GM12891 (cell line): ENCODE measurements around the gene RBM20.
A peak's percentile ranks its signal among the peaks of the same experiment; 100 is the strongest.

ENCODE experiments used
- DNase-seq: peaks from one replicate; pipeline ENCODE4 v3.0.0; 2011; ENCODE audit warnings: low spot score; ENCODE audit not compliant: insufficient read length
- FAIRE-seq: peaks from 2 replicates; lab custom pipeline; 2011; peaks lifted over from hg19 to GRCh38; lab: Jason Lieb, UNC
- PAX5 ChIP-seq: IDR thresholded peaks from 2 replicates; pipeline ENCODE4 v1.6.1; 2011; ENCODE audit warnings: low read length, moderate library complexity, mild to moderate bottlenecking; ENCODE audit not compliant: insufficient read depth, severe bottlenecking
- POLR2A ChIP-seq: IDR thresholded peaks from 2 replicates; pipeline ENCODE4 v1.6.1; 2011; ENCODE audit warnings: low read depth, low read length, control low read depth
- POLR2AphosphoS5 ChIP-seq: IDR thresholded peaks from 2 replicates; pipeline ENCODE4 v1.6.1; 2011; ENCODE audit warnings: low read depth, low read length, control low read depth
- POU2F2 ChIP-seq: IDR thresholded peaks from 2 replicates; pipeline ENCODE4 v1.6.1; 2011; ENCODE audit warnings: low read depth, mild to moderate bottlenecking, control low read depth, low read length, moderate library complexity
- SPI1 ChIP-seq: IDR thresholded peaks from 2 replicates; pipeline ENCODE4 v1.6.1; 2011; ENCODE audit warnings: low read depth, low read length, control low read depth
- TAF1 ChIP-seq: IDR thresholded peaks from 2 replicates; pipeline ENCODE4 v1.6.1; 2011; ENCODE audit warnings: low read depth, low read length, control low read depth

RBM20 gene

DNA sequence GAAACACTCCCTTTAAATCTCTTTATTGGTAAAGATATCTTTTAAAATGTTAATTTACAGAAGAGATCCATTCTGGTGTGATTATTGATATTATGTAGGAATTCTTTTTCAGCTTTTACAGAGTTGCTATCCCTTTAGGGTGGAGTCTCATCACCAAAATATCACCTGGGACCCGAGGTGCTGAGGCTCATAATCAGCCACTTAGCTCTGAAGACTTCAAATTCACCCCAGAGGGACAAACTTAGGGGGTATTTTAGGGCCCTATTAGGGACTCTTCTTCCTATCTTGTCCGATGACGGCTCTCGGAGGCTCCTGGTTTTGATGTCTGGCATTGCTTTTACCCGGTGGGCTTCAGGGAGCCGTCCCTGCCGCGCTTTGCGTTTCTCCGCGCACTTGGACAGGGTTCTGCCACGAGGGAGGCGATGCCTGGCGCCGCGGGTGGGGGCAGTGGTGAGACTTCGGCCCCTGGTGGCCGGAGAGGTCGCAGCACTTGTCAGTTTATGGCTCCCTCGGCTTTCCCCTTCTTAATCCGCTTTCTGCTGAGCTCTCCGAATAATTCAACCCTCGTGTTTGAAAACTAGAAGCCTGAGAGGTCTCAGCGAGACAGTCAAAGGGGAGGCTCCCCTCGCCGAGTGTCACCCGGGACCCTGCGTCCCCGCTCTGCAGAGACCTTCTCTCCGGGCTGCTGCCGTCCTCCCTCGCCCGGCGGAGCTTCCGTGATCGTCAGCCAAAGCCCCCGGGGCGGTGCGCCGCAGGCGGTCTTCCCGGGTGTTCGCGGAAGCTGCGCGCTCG, 27.8 kb downstream of the RBM20 start:
- peak; percentile 97 for FAIRE-seq
- peak; percentile 76 for DNase-seq
- TF ChIP-seq POLR2AphosphoS5 = no peak
- no peak for TF ChIP-seq SPI1
- no peak for TF ChIP-seq PAX5
- TF ChIP-seq POU2F2 = no peak
- no peak for TF ChIP-seq TAF1

DNA sequence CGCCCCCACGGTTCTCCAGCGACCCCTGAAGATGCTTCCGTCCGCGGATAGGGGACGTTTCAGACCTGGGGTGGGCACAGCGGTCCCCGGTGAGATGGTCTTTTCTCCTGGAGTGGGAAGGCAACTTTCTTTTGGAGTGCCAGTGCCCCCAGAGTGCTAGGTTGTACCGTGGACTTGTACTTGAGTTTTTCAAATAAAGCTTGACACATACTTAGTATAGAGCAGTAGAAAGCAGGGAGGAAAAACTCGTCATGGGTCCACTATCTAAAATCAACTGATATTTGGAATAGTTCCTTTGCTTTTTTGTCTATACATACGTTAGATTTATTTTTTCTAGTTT, 28.4 kb downstream of the RBM20 start:
- DNase-seq = no peak
- FAIRE-seq = no peak
- TF ChIP-seq TAF1 = no peak
- no peak for TF ChIP-seq PAX5
- TF ChIP-seq POLR2AphosphoS5 = no peak
- TF ChIP-seq POU2F2 = no peak
- no peak for TF ChIP-seq SPI1

DNA sequence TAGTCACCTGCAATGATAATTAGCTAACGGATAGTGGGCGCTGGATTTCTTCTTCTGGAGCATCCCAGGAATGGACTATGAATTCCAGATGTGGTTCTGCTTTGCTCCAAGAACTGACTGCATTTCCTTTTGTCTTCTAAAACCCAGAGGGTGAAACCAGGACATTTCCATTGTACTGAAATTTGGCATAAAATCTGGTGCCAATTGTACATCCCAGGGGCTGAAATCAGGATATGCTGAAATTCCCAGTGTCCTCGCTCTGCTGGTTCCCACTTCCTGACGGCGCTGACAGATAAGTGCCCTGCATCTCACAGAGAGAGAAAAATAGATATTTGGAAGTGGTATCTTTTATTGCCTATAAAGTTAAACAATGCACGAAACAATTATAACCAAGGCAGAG, 31.9 kb downstream of the RBM20 start:
- TF ChIP-seq TAF1 (no peak), POLR2AphosphoS5 (no peak), SPI1 (no peak), POU2F2 (no peak), PAX5 (no peak), POLR2A (no peak)
- FAIRE-seq = no peak

DNA sequence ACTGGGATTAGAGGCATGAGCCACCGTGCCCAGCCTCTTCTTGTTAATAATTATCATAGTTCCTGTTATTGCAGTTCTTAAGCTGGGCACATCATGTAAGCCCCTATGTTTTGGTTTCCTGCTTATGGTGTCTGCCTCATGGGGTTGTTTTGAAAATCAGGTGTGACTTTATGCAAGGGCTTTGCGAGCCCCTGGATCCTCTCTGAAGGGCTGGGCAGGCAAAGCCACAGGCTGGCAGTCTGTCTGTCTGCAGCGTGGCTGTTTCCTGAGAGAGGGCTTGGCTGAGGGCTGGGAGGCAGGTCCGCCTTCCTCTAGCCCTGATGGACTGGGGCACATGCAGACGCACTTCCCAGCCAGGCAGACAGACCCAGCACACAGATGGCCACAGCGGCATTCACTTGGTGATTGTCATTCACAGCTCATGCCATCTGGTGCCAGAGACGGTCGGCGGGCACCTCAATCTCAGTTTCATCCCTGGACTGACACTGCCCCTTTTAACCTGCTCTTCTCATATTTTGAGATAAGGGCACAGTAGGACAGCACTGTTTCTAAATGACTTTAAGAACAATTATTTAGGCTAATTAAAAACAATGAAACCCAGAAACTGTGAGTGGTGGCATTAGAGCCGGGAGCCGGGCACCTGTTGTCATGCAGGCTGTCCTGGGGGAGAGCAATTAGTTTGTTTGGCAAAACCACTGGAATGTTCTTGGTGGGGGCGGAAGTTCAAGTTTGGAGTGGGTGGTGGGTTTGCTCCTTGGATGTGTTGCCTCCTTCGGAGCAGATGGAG, 35.5 kb downstream of the RBM20 start:
- DNase-seq = no peak
- no peak for FAIRE-seq
- TF ChIP-seq SPI1 (no peak), PAX5 (no peak), POU2F2 (no peak), TAF1 (no peak), POLR2AphosphoS5 (no peak), POLR2A (no peak)

More for the DNA sequence above, 31.9 kb downstream of the RBM20 start:
- no peak for DNase-seq

DNA sequence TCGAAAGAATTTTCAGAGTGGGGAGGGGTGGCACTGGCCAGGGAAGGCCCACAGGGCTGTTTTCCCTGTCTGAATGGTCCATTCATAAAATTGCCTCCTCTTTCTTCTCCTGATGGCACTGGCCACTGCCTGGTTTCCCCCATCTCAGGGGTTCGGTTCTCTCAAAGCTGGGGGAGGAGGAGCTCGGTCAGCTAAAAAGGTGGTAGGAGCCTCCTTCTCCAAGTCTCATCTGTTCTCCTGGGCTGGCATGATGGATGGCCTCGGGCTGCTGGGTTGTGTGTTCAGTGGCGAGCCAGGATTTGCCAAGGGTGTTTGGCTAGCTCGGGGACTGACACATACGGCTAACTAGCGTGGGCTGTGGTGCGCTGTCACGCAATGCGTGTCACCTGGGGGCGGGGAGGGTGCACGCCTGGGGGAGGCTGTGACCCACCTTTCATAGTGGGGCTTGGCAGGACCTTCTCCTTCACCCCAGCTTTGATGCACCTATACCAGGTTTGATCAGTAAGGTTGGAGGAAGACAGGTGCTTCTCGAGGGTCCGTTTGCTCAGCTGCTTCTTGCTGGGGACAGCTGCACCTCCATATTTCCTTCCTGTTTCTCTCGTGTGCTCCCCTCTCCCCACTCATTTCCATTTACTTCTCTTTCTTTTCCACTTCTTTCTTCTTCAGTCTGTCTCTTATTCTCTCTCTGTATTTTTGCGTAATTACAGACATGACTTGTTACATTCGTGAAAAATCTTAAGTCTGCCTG, 36.3 kb downstream of the RBM20 start:
- no peak for DNase-seq
- FAIRE-seq = peak; percentile 20
- TF ChIP-seq POLR2A = no peak
- no peak for TF ChIP-seq TAF1
- no peak for TF ChIP-seq POLR2AphosphoS5
- TF ChIP-seq PAX5 = no peak
- no peak for TF ChIP-seq POU2F2
- no peak for TF ChIP-seq SPI1

DNA sequence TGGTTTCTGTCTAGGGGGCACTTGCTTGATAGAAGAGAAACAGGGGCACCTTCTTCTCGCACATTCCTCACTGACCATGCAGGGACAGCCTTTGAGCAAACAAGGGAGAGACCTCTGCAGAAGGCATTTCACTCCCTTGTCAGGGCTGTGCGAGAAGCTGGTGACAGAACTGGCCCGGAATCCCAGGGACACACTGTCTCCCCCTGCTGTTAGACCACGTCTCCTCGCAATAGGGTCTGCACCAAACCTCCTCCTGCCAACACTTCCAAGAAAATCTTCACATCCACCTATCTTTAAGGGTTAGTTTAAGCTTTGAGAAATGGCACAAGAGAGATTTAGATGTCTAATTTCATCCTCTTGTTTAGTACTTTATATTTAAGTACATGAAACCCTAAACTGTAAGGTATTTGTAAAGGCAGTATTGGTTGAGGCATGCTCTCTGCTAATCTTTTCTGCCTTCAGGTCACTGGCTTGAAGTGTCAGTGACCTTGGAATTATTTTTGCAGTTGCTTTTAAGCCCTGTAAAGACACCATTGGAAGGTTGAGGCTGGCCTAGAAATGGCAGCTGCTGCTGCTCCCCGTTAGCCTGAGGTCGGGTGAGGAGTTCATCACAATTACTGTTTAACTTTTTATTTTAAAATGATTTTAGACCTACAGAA, 37.0 kb downstream of the RBM20 start:
- FAIRE-seq = peak; percentile 71

DNA sequence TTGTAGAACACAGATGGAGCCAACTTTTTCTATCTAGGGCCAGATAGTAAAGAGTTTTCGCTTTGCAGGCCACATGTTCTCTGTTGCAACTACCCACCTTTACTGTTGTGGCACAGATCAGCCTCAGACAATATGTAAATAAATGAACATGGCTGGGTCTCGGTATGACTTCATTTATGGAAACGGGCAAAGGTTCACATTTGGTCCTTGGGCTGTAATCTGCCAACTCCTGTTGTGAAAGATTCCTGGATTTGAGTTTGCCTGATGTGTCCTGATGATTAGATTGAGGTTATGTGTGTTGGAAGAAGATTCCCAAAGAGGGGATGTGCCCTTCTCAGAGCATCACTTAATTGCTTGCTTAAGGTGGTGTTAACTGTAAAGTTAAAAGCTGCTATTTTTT, 38.2 kb downstream of the RBM20 start:
- TF ChIP-seq TAF1 (no peak), POLR2A (no peak), SPI1 (no peak), PAX5 (no peak), POU2F2 (no peak), POLR2AphosphoS5 (no peak)
- DNase-seq = no peak
- FAIRE-seq = no peak

More for the DNA sequence above, 37.0 kb downstream of the RBM20 start:
- peak; percentile 32 for DNase-seq
- TF ChIP-seq SPI1 (no peak), POLR2A (no peak), POU2F2 (no peak), TAF1 (no peak), POLR2AphosphoS5 (no peak), PAX5 (no peak)

DNA sequence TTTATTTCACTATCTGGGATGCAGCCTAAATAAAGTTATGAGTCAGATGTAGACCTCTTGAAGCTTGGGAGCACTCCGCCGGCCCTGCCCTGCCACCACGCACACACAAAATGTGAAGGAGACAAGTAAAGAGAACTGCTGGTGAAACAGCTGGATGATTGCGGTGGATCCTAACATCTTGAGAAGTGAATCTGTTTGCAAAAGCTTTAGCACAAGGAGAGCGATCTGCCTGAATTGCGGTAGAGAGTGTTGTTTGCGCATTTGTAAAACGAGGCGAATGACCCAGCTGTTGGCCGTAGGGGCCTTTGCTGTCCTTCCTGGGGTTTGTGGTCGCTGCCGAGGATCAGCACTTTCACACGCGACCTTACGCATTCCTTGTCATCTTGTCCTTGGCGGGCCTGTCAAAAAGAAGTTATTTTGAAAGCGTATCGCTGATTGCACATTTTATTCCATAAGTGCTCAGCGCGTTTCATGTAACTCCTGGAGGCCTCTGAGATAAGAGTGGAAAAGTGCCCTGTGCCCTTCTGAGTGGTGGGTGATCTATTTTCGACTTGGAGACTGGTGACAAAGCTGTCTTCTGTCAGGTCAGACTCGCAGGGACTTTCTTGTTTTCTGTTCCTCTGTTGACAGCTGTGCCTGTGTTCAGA, 40.8 kb downstream of the RBM20 start:
- TF ChIP-seq POLR2A (no peak), PAX5 (no peak), POLR2AphosphoS5 (no peak), TAF1 (no peak)
- FAIRE-seq (no peak), DNase-seq (no peak)

DNA sequence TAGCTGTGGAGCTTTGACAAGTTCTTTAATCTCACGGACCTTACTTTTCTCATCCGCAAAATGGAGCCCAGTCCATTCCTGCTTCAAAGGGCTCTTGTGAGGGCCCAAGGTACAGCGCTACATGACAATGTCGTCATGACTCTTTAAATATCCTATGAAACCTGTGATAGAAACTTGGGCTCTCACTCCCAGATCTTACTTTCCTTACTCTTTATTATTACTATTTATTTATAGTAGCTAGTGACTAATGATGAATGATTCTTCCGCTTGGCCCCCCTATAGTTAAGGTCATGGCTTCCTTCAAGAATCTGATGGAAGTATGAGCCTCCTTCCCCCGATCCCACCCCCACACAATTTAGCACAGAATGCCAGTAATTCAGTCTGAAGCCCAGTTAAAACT, 41.9 kb downstream of the RBM20 start:
- DNase-seq (no peak), FAIRE-seq (no peak)
- TF ChIP-seq POLR2A (no peak), SPI1 (no peak), POLR2AphosphoS5 (no peak), PAX5 (no peak), TAF1 (no peak), POU2F2 (no peak)
